ENCODE results near the gene HES7. TPM values are rescaled to one million over a fixed set of nuclear protein-coding genes. Genes with fewer than 3 reads are reported as not detected.

Gene HES7
- total and polyA plus RNA-seq, 10 donors, result 0.04 to 0.67 (median 0.41) TPM; not detected in 5

DNA sequence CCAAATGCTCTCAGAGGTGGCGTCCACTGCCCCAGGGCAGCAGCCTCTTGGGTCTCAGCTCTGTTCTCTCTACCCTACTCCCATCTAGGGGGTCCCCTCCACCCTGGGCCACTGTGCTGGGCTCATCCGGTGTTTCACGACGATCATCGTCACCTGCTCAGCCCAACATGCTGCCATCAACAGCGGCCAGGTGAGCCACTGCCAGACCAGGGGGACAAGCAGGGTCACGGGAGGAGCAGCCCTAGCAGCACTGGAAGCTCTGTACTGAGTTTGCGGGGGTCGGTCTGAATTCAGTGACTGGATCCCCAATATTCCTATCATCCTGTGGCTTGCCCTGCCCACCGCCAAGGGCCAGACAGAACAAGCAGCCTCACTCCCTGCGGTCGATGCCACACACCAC, 52.4 kb downstream of the HES7 start:
- Histone ChIP-seq H3K4me1 (peaks cover 7 to 41% (median 25%) of the 10 kb centered on the region in 6 donors), H3K4me3 (no peak overlapping the region), H3K27me3 (replicated peaks in 1 of 7) (peaks cover 0 to 73% (median 49%) of the 10 kb centered on the region in 7 donors), H3K27ac (no peak overlapping the region), H3K9me3 (no peaks in the 10 kb centered on the region), H3K36me3 (no peaks in the 10 kb centered on the region)
- intact Hi-C loops (cut with DNase I; ENCODE audit: low total_unique reads), result loop anchor here (10.0 kb wide), 1 partner anchor 233 kb away; no protein-coding TSS in a partner anchor
- WGBS, 5 donors, result 88 to 93% (median 92%) methylated on average over 10 to 12 of the region's 12 CpGs
- peak; percentile 47 for DNase-seq
- TF ChIP-seq, protein P1, sequence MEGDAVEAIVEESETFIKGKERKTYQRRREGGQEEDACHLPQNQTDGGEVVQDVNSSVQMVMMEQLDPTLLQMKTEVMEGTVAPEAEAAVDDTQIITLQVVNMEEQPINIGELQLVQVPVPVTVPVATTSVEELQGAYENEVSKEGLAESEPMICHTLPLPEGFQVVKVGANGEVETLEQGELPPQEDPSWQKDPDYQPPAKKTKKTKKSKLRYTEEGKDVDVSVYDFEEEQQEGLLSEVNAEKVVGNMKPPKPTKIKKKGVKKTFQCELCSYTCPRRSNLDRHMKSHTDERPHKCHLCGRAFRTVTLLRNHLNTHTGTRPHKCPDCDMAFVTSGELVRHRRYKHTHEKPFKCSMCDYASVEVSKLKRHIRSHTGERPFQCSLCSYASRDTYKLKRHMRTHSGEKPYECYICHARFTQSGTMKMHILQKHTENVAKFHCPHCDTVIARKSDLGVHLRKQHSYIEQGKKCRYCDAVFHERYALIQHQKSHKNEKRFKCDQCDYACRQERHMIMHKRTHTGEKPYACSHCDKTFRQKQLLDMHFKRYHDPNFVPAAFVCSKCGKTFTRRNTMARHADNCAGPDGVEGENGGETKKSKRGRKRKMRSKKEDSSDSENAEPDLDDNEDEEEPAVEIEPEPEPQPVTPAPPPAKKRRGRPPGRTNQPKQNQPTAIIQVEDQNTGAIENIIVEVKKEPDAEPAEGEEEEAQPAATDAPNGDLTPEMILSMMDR (IDR thresholded peaks at IDR 0.05 in 8 of 11, conservative IDR thresholded peaks at IDR 0.05 in 3 of 11), result no peak
- TF ChIP-seq POLR2A (IDR thresholded peaks at IDR 0.05) (no peak), POLR2AphosphoS5 (IDR thresholded peaks at IDR 0.05) (no peak)

Small RNA genes within 50 kb of the gene (microRNA-seq; reads per million reads assigned to microRNA genes)
- gene MIR4314 (0 reads per million in 3 donors), gene MIR6883 (0 to 0.36 (median 0) reads per million in 3 donors)

Small RNA genes within 50 kb of the gene (small RNA-seq; reads per million reads assigned to genes)
- gene MIR4314, result 0 reads per million in 4 donors

Other genes starting within 250 kb of the HES7 start
- 100 to 1,000 TPM in 2 of 7 donors, 10 to 100 TPM in 5; 60.9 to 117 (median 83.6) TPM for gene CHD3, start 235.3 kb downstream of the HES7 start, total RNA-seq
- gene CHD3, start 235.3 kb downstream of the HES7 start, polyA plus RNA-seq, result 10 to 100 TPM; 37.0 to 84.3 (median 71.8) TPM
- 10 to 100 TPM in 1 of 7 donors, 1 to 10 TPM in 6; 2.5 to 20.7 (median 3.4) TPM for gene RNF227, start 207.8 kb downstream of the HES7 start, total RNA-seq
- gene RNF227, start 207.8 kb downstream of the HES7 start, polyA plus RNA-seq, result 1 to 10 TPM; 2.4 to 4.0 (median 3.8) TPM
- gene KCNAB3, start 194.2 kb downstream of the HES7 start, total RNA-seq, result 1 to 10 TPM; 1.1 to 6.3 (median 4.2) TPM
- gene KCNAB3, start 194.2 kb downstream of the HES7 start, polyA plus RNA-seq, result 1 to 10 TPM; 2.3 to 5.6 (median 2.9) TPM
- gene TRAPPC1, start 192.2 kb downstream of the HES7 start, total RNA-seq, result 100 to 1,000 TPM in 3 of 7 donors, 10 to 100 TPM in 4; 71.1 to 120 (median 98.9) TPM
- 100 to 1,000 TPM; 128 to 172 (median 135) TPM for gene TRAPPC1, start 192.2 kb downstream of the HES7 start, polyA plus RNA-seq
- gene CNTROB, start 191.9 kb downstream of the HES7 start, total RNA-seq, result 10 to 100 TPM; 22.6 to 27.0 (median 25.2) TPM
- gene CNTROB, start 191.9 kb downstream of the HES7 start, polyA plus RNA-seq, result 10 to 100 TPM; 19.6 to 27.1 (median 24.2) TPM
- under 1 TPM in 2 of 7 donors, not detected in 5; 0.07 to 0.43 TPM for gene GUCY2D, start 121.5 kb downstream of the HES7 start, total RNA-seq
- gene GUCY2D, start 121.5 kb downstream of the HES7 start, polyA plus RNA-seq, result under 1 TPM in 1 of 3 donors, not detected in 2; 0.03 TPM
- gene ALOX15B, start 85.0 kb downstream of the HES7 start, total RNA-seq, result 1 to 10 TPM in 5 of 7 donors, under 1 TPM in 2; 0.13 to 6.2 (median 2.8) TPM
- 1 to 10 TPM; 1.0 to 7.8 (median 2.7) TPM for gene ALOX15B, start 85.0 kb downstream of the HES7 start, polyA plus RNA-seq
- 1 to 10 TPM in 2 of 7 donors, under 1 TPM in 1, not detected in 4; 0.47 to 1.3 (median 1.0) TPM for gene ALOX12B, start 36.4 kb downstream of the HES7 start, total RNA-seq
- under 1 TPM; 0.80 to 0.89 (median 0.83) TPM for gene ALOX12B, start 36.4 kb downstream of the HES7 start, polyA plus RNA-seq
- not detected for gene ALOXE3, start 5.6 kb downstream of the HES7 start, total RNA-seq
- gene ALOXE3, start 5.6 kb downstream of the HES7 start, polyA plus RNA-seq, result under 1 TPM in 1 of 3 donors, not detected in 2; 0.03 TPM
- 100 to 1,000 TPM in 2 of 7 donors, 10 to 100 TPM in 5; 68.0 to 213 (median 73.5) TPM for gene PER1, start 28.3 kb upstream of the HES7 start, total RNA-seq
- 10 to 100 TPM; 12.6 to 83.0 (median 17.5) TPM for gene PER1, start 28.3 kb upstream of the HES7 start, polyA plus RNA-seq
- gene VAMP2, start 38.8 kb upstream of the HES7 start, total RNA-seq, result 10 to 100 TPM; 37.5 to 94.8 (median 65.7) TPM
- 10 to 100 TPM; 38.7 to 57.8 (median 38.8) TPM for gene VAMP2, start 38.8 kb upstream of the HES7 start, polyA plus RNA-seq
- gene TMEM107, start 52.3 kb upstream of the HES7 start, total RNA-seq, result 10 to 100 TPM; 13.0 to 42.2 (median 22.4) TPM
- 10 to 100 TPM in 2 of 3 donors, 1 to 10 TPM in 1; 8.1 to 14.0 (median 11.9) TPM for gene TMEM107, start 52.3 kb upstream of the HES7 start, polyA plus RNA-seq
- 10 to 100 TPM in 6 of 7 donors, 1 to 10 TPM in 1; 9.5 to 14.6 (median 12.3) TPM for gene BORCS6, start 66.1 kb upstream of the HES7 start, total RNA-seq
- 10 to 100 TPM in 2 of 3 donors, 1 to 10 TPM in 1; 10.0 to 16.5 (median 12.9) TPM for gene BORCS6, start 66.1 kb upstream of the HES7 start, polyA plus RNA-seq
- gene AURKB, start 86.5 kb upstream of the HES7 start, total RNA-seq, result 10 to 100 TPM in 4 of 7 donors, 1 to 10 TPM in 3; 2.4 to 21.0 (median 10.6) TPM
- gene AURKB, start 86.5 kb upstream of the HES7 start, polyA plus RNA-seq, result 10 to 100 TPM in 2 of 3 donors, 1 to 10 TPM in 1; 6.2 to 30.9 (median 10.5) TPM
- 100 to 1,000 TPM in 3 of 7 donors, 10 to 100 TPM in 4; 53.9 to 131 (median 91.3) TPM for gene CTC1, start 124.0 kb upstream of the HES7 start, total RNA-seq
- gene CTC1, start 124.0 kb upstream of the HES7 start, polyA plus RNA-seq, result 10 to 100 TPM; 16.6 to 47.4 (median 22.6) TPM
- 10 to 100 TPM; 14.0 to 70.3 (median 30.8) TPM for gene PFAS, start 125.2 kb upstream of the HES7 start, total RNA-seq
- 10 to 100 TPM; 12.6 to 22.8 (median 14.1) TPM for gene PFAS, start 125.2 kb upstream of the HES7 start, polyA plus RNA-seq
- gene RANGRF, start 164.6 kb upstream of the HES7 start, total RNA-seq, result 10 to 100 TPM; 18.9 to 25.6 (median 21.2) TPM
- 10 to 100 TPM; 52.1 to 55.9 (median 54.1) TPM for gene RANGRF, start 164.6 kb upstream of the HES7 start, polyA plus RNA-seq
- 10 to 100 TPM in 1 of 7 donors, 1 to 10 TPM in 6; 4.2 to 16.7 (median 7.3) TPM for gene SLC25A35, start 171.3 kb upstream of the HES7 start, total RNA-seq
- gene SLC25A35, start 171.3 kb upstream of the HES7 start, polyA plus RNA-seq, result 1 to 10 TPM; 4.6 to 5.6 (median 5.5) TPM
- 10 to 100 TPM in 4 of 7 donors, 1 to 10 TPM in 3; 6.9 to 16.7 (median 12.1) TPM for gene ARHGEF15, start 186.1 kb upstream of the HES7 start, total RNA-seq
- gene ARHGEF15, start 186.1 kb upstream of the HES7 start, polyA plus RNA-seq, result 10 to 100 TPM in 1 of 3 donors, 1 to 10 TPM in 2; 2.3 to 14.2 (median 7.3) TPM
- not detected for gene ODF4, start 215.7 kb upstream of the HES7 start, total RNA-seq
- gene ODF4, start 215.7 kb upstream of the HES7 start, polyA plus RNA-seq, result not detected

Data from spleen (tissue), 11 donors.